DND-41 (cell line): ENCODE measurements around the gene KPNA3.

Experiments
- EZH2 ChIP-seq: IDR thresholded peaks from 3 replicates; pipeline ENCODE4 v1.6.1; 2012; ENCODE audit warnings: borderline replicate concordance, low read depth, mild to moderate bottlenecking, moderate library complexity, low read length, inconsistent platforms; ENCODE audit not compliant: severe bottlenecking
- TF ChIP-seq, protein P1 (sequence below): IDR thresholded peaks from 2 replicates; pipeline ENCODE4 v1.5.1; 2012; ENCODE audit warnings: borderline replicate concordance, low read length, moderate library complexity, mild to moderate bottlenecking; ENCODE audit not compliant: poor library complexity, severe bottlenecking; ENCODE audit errors: extremely low read depth

DNA sequence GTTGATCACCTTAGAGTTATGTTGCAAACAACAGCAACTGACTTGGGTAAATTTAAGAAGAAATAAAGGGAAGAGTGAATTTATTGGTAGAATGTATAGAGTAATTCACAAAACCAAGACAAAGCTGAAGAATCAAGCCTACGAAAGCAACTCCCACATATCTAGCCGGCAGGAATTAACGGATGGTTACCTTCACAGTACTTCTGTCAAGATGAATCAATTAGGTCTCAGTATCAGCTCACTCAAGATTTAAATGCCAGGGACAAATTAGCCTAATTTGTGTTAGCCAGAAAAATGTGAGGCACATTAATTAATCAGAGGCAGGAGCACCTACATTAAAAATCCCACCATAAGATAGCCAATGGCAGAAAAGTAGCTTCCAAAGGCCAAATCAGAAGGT lies 10.7 kb downstream of the KPNA3 start:
- TF ChIP-seq, protein P1, sequence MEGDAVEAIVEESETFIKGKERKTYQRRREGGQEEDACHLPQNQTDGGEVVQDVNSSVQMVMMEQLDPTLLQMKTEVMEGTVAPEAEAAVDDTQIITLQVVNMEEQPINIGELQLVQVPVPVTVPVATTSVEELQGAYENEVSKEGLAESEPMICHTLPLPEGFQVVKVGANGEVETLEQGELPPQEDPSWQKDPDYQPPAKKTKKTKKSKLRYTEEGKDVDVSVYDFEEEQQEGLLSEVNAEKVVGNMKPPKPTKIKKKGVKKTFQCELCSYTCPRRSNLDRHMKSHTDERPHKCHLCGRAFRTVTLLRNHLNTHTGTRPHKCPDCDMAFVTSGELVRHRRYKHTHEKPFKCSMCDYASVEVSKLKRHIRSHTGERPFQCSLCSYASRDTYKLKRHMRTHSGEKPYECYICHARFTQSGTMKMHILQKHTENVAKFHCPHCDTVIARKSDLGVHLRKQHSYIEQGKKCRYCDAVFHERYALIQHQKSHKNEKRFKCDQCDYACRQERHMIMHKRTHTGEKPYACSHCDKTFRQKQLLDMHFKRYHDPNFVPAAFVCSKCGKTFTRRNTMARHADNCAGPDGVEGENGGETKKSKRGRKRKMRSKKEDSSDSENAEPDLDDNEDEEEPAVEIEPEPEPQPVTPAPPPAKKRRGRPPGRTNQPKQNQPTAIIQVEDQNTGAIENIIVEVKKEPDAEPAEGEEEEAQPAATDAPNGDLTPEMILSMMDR: no peak
- TF ChIP-seq EZH2: no peak
